ENCODE results near the gene NDUFC2. TPM values are rescaled to one million over a fixed set of nuclear protein-coding genes. Genes with fewer than 3 reads are reported as not detected.
"Not testable (repeated sequence)": the region's sequence is repeated elsewhere in the genome, so short reads cannot be mapped to it uniquely, and the experiment has no call there.

Gene NDUFC2
- total and polyA plus RNA-seq, 2 donors from 2014 or later, result 166 to 457 TPM

DNA sequence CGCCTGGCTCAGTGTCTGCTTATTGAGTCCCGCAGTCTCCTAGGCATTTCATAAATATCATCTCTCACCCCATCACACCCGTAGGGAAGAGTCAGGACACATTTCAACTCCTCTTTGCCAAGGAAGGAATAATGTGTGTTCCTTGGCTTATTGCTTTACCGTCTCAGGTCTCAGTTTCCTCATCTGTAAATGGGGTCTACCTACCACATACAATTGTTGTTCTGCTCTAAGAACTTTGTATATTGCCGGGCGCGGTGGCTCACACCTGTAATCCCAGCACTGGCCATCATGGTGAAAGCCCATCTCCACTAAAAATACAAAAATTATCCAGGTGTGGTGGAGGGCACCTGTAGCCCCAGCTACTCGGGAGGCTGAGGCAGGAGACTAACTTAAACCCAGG lies 19.1 kb downstream of the NDUFC2 start:
- DNase-seq (no peak), FAIRE-seq (no peak)
- intact Hi-C loops (cut with DNase I), result no loop called here
- Histone ChIP-seq H3K9ac (ENCODE audit: low read length in 3 of 3) (no peak overlapping the region), H3K36me3 (ENCODE audit: control insufficient read depth in 2 of 3, insufficient read depth in 3 of 3, low read length in 3 of 3) (no peaks in the 10 kb centered on the region), H3K4me3 (ENCODE audit: low read length in 3 of 3) (no peak overlapping the region), H3K4me1 (ENCODE audit: control insufficient read depth in 2 of 3, insufficient read depth in 2 of 3, low read depth in 1 of 3, low read length in 3 of 3) (peaks cover 0 to 9% (median 5%) of the 10 kb centered on the region in 3 donors), H3K27me3 (ENCODE audit: control insufficient read depth, insufficient read depth, low read length) (no peaks in the 10 kb centered on the region), H3K27ac (ENCODE audit: low read depth in 2 of 2, low read length in 2 of 2) (no peak overlapping the region), H3K9me3 (ENCODE audit: control insufficient read depth in 2 of 3, insufficient read depth in 1 of 3, low read length in 3 of 3) (no peaks in the 10 kb centered on the region)
- TF ChIP-seq CTCF (IDR thresholded peaks at IDR 0.05; ENCODE audit: borderline replicate concordance, extremely low read depth, insufficient read depth), result no peak

GRCh38 chr11:78059749-78060328 lies 19.8 kb downstream of the NDUFC2 start:
- peak in 1 of 5 donors; percentile 15 for DNase-seq
- H3K9ac ChIP-seq (ENCODE audit: low read length in 3 of 3); H3K27ac ChIP-seq (ENCODE audit: low read depth in 2 of 2, low read length in 2 of 2); intact Hi-C loops (cut with DNase I); H3K4me3 ChIP-seq (ENCODE audit: low read length in 3 of 3); H3K27me3 ChIP-seq (ENCODE audit: control insufficient read depth, insufficient read depth, low read length); H3K9me3 ChIP-seq (ENCODE audit: control insufficient read depth in 2 of 3, insufficient read depth in 1 of 3, low read length in 3 of 3); FAIRE-seq; H3K4me1 ChIP-seq (ENCODE audit: control insufficient read depth in 2 of 3, insufficient read depth in 2 of 3, low read depth in 1 of 3, low read length in 3 of 3); H3K36me3 ChIP-seq (ENCODE audit: control insufficient read depth in 2 of 3, insufficient read depth in 3 of 3, low read length in 3 of 3): not testable (repeated sequence)

DNA sequence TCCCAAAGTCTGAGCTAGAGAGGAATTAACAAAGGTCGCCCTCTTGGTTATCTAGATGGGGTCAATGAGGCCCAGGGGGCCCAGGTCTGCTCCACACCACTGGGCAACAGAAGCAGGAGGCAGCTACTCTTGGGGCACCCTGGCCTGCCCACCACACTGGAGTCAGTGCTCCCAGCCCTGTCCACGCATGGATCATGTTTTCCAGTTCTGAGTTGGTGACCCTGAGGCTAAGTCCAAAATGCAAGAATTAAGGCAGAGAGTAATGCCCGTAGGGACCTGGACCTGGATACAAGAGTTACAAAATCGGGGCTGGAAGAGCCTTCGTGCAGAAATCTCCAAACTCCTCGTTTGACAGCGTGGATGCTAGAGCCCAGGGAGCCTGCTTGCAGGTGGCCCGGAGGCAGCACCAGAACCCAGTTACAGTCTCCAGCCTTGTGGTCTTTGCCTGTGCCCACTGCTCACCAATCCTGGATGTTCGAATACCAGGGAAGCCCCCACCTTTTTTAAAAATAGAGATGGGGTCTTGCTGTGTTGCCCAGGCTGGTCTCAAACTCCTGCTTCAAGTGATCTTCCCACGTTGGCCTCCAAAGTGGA lies 22.1 kb downstream of the NDUFC2 start:
- FAIRE-seq (no peak), DNase-seq (no peak)
- Histone ChIP-seq H3K27me3 (ENCODE audit: control insufficient read depth, insufficient read depth, low read length) (no peaks in the 10 kb centered on the region), H3K4me1 (ENCODE audit: control insufficient read depth in 2 of 3, insufficient read depth in 2 of 3, low read depth in 1 of 3, low read length in 3 of 3) (peaks cover 0 to 9% (median 3%) of the 10 kb centered on the region in 3 donors), H3K36me3 (ENCODE audit: control insufficient read depth in 2 of 3, insufficient read depth in 3 of 3, low read length in 3 of 3) (no peaks in the 10 kb centered on the region), H3K9ac (ENCODE audit: low read length in 3 of 3) (no peak overlapping the region), H3K4me3 (ENCODE audit: low read length in 3 of 3) (no peak overlapping the region), H3K9me3 (ENCODE audit: control insufficient read depth in 2 of 3, insufficient read depth in 1 of 3, low read length in 3 of 3) (no peaks in the 10 kb centered on the region), H3K27ac (ENCODE audit: low read depth in 2 of 2, low read length in 2 of 2) (no peak overlapping the region)
- intact Hi-C loops (cut with DNase I), result no loop called here
- no peak for TF ChIP-seq CTCF (IDR thresholded peaks at IDR 0.05; ENCODE audit: borderline replicate concordance, extremely low read depth, insufficient read depth)

DNA sequence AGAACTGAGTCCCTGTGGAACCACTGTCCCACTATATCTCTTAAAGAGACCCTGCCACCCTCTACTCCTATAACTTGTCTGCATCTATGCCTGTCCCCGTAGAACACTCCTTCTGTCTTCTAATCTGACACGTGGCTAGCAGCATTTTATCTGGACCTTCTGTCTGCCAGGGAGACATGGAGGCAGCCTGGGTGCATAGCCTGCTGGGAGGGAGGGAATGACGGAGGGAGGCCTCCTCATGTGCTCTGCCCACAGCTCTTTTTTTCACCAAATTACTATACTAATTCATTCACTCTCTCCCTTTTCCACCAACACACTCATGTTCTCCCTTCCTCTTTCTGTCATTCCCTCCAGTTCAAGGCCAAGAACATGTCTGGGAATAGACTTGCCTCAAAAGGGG lies 23.6 kb downstream of the NDUFC2 start:
- H3K9ac ChIP-seq (ENCODE audit: low read length in 3 of 3), result no peak overlapping the region
- no peak overlapping the region for H3K4me3 ChIP-seq (ENCODE audit: low read length in 3 of 3)
- intact Hi-C loops (cut with DNase I), result no loop called here
- no peak for TF ChIP-seq CTCF (IDR thresholded peaks at IDR 0.05; ENCODE audit: borderline replicate concordance, extremely low read depth, insufficient read depth)
- peaks cover 0 to 2% (median 1%) of the 10 kb centered on the region in 3 donors for H3K4me1 ChIP-seq (ENCODE audit: control insufficient read depth in 2 of 3, insufficient read depth in 2 of 3, low read depth in 1 of 3, low read length in 3 of 3)
- FAIRE-seq (no peak), DNase-seq (no peak)
- H3K27ac ChIP-seq (ENCODE audit: low read depth in 2 of 2, low read length in 2 of 2), result no peak overlapping the region
- H3K27me3 ChIP-seq (ENCODE audit: control insufficient read depth, insufficient read depth, low read length), result no peaks in the 10 kb centered on the region
- no peaks in the 10 kb centered on the region for H3K9me3 ChIP-seq (ENCODE audit: control insufficient read depth in 2 of 3, insufficient read depth in 1 of 3, low read length in 3 of 3)
- no peaks in the 10 kb centered on the region for H3K36me3 ChIP-seq (ENCODE audit: control insufficient read depth in 2 of 3, insufficient read depth in 3 of 3, low read length in 3 of 3)
